Measurements from ENCODE around the gene OPHN1. TPM values are rescaled to one million over a fixed set of nuclear protein-coding genes. Genes with fewer than 3 reads are reported as not detected.

The OPHN1 gene
- total and polyA plus RNA-seq, 2 of the 13 experiments (the other 11 are each of a cell fraction or from before 2014, with no cell fraction given): 1.6 to 1.7 TPM

DNA sequence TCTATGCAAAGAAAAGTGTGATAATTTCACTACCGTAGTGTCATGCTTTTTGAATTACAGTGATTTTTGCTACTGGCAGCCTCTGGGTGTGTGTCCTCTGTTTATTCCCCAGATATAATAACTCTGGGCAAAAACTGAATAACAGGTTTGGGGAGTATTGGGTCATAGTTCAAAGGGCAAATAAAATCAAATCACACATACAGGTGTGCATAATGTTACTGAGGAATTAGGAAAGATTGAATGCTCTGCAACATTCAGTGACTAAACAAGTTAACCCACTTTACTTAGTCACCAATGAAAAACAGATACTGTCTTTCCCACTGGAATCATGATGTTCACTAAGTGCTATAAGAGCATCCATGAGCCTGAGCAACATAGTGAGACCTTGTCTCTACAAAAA, 224.3 kb downstream of the OPHN1 start (continued):
- TF ChIP-seq, protein P1, sequence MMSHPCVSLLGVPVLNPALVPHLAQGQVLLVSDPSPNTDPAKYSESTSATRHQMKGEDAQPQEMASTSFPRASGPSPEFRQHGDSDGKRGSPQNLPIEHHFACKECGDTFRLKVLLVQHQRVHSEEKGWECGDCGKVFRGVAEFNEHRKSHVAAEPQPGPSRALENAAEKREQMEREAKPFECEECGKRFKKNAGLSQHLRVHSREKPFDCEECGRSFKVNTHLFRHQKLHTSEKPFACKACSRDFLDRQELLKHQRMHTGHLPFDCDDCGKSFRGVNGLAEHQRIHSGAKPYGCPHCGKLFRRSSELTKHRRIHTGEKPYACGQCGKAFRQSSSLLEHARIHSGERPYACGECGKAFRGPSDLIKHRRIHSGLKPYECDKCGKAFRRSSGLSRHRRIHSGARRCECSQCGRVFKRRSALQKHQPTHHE (CRISPR knock-in tag; IDR thresholded peaks at IDR 0.05; ENCODE audit: borderline replicate concordance): no peak
- no peak for TF ChIP-seq GLI4 (CRISPR knock-in tag; IDR thresholded peaks at IDR 0.05; ENCODE audit: borderline replicate concordance)
- TF ChIP-seq MTF1 (CRISPR knock-in tag; IDR thresholded peaks at IDR 0.05): no peak
- TF ChIP-seq GATA4 (IDR thresholded peaks at IDR 0.05; ENCODE audit: borderline replicate concordance, low read depth): no peak
- TF ChIP-seq ZNF468 (CRISPR knock-in tag; IDR thresholded peaks at IDR 0.05): no peak

DNA sequence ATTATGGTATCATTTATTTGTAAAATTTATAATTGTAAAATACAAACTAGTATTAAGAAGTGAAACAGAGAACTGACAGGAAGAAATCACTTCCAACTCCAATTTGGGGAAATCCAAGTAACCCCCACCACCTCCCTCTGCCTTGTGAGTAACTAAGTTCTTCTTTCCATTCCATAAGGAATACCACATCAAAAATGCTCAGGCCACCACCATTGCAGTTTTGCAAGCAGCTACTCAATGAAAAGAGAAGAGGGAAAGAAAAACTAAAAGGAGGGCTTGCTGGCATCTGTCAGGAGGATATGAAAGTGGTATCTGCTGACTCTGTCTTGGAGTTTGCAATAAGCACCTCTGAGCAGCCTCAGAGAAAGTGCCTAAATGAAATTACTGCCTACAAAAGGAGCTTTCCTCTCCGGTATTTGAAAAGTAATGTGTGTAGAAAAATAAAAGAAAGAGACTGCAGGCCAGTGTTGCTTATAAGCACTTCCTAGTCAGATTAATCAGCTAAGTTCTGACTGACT, 228.7 kb downstream of the OPHN1 start:
- Histone ChIP-seq H3K9me3 (ENCODE audit: low read length) (no peaks in the 10 kb centered on the region), H2AFZ (ENCODE audit: low read length) (no peak overlapping the region), H3K4me3 (replicated peaks in 1 of 3; ENCODE audit: insufficient read depth in 1 of 3, low read depth in 2 of 3, low read length in 3 of 3) (no peak overlapping the region), H3K79me2 (ENCODE audit: insufficient read depth, low read length) (no peaks in the 10 kb centered on the region), H3K4me1 (ENCODE audit: insufficient read depth, low read length) (no peaks in the 10 kb centered on the region), H3K9ac (ENCODE audit: insufficient read depth, low read depth, low read length) (no peak overlapping the region), H3K36me3 (replicated peaks in 1 of 2; ENCODE audit: control insufficient read depth in 1 of 2, insufficient read depth in 2 of 2, low read length in 2 of 2) (no peaks in the 10 kb centered on the region), H3K4me2 (ENCODE audit: low read depth, low read length) (no peak overlapping the region), H3K27ac (ENCODE audit: extremely low read length, insufficient read depth, low read length) (no peak overlapping the region), H4K20me1 (ENCODE audit: insufficient read depth, low read length) (no peaks in the 10 kb centered on the region), H3K27me3 (ENCODE audit: control insufficient read depth in 1 of 2, insufficient read depth in 2 of 2, low read length in 2 of 2) (no peaks in the 10 kb centered on the region)
- intact Hi-C loops (cut with micrococcal nuclease; ENCODE audit: unreplicated experiment) (no loop called here), in situ Hi-C loops (cut with HindIII; ENCODE audit: extremely low pct_ligation_motif_present, low pct_unique_long_range_greater_than_20kb) (no loop called here)
- POLR2A ChIA-PET: no interaction called here
- 93% methylated on average over 1 of the region's 1 CpG for WGBS (ENCODE audit: low lambda C conversion rate)
- FAIRE-seq (no peak), DNase-seq (ENCODE audit: low spot score) (no peak), ATAC-seq (no peak)
- BruUV-seq (replicated peaks): no TSS peak
- CTCF ChIA-PET (ENCODE audit: low intra/inter-chr PET ratio, low total read pairs): no interaction called here
- no peak for TF ChIP-seq ZNF343 (CRISPR knock-in tag; IDR thresholded peaks at IDR 0.05)
- TF ChIP-seq GATAD1 (CRISPR knock-in tag; IDR thresholded peaks at IDR 0.05): no peak
- no peak for TF ChIP-seq U2AF2 (IDR thresholded peaks at IDR 0.05; ENCODE audit: low read depth, low read length)
- no peak for TF ChIP-seq ZKSCAN5 (CRISPR knock-in tag; IDR thresholded peaks at IDR 0.05)
- TF ChIP-seq ZSCAN20 (CRISPR knock-in tag; IDR thresholded peaks at IDR 0.05; ENCODE audit: borderline replicate concordance): no peak
- TF ChIP-seq, protein P2, sequence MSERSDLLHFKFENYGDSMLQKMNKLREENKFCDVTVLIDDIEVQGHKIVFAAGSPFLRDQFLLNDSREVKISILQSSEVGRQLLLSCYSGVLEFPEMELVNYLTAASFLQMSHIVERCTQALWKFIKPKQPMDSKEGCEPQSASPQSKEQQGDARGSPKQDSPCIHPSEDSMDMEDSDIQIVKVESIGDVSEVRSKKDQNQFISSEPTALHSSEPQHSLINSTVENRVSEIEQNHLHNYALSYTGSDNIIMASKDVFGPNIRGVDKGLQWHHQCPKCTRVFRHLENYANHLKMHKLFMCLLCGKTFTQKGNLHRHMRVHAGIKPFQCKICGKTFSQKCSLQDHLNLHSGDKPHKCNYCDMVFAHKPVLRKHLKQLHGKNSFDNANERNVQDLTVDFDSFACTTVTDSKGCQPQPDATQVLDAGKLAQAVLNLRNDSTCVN (CRISPR knock-in tag; IDR thresholded peaks at IDR 0.05; ENCODE audit: borderline replicate concordance): no peak
- no peak for TF ChIP-seq PHF20 (CRISPR knock-in tag; IDR thresholded peaks at IDR 0.05)
- no peak for TF ChIP-seq CENPX (CRISPR knock-in tag; IDR thresholded peaks at IDR 0.05)
- no peak for TF ChIP-seq MIER2 (CRISPR knock-in tag; IDR thresholded peaks at IDR 0.05)
- TF ChIP-seq ZNF790 (CRISPR knock-in tag; IDR thresholded peaks at IDR 0.05; ENCODE audit: borderline replicate concordance): no peak
- TF ChIP-seq ZNF232 (CRISPR knock-in tag; IDR thresholded peaks at IDR 0.05; ENCODE audit: borderline replicate concordance): no peak
- TF ChIP-seq ISL2 (CRISPR knock-in tag; IDR thresholded peaks at IDR 0.05): no peak
- TF ChIP-seq ZSCAN31 (CRISPR knock-in tag; IDR thresholded peaks at IDR 0.05; ENCODE audit: low read depth): no peak
- TF ChIP-seq ZNF768 (CRISPR knock-in tag; IDR thresholded peaks at IDR 0.05): no peak
- no peak for TF ChIP-seq KDM6A (CRISPR knock-in tag; IDR thresholded peaks at IDR 0.05; ENCODE audit: low read depth)
- TF ChIP-seq RXRB (CRISPR knock-in tag; IDR thresholded peaks at IDR 0.05; ENCODE audit: borderline replicate concordance): no peak
- no peak for TF ChIP-seq ZNF225 (CRISPR knock-in tag; IDR thresholded peaks at IDR 0.05)
- TF ChIP-seq, protein P3, sequence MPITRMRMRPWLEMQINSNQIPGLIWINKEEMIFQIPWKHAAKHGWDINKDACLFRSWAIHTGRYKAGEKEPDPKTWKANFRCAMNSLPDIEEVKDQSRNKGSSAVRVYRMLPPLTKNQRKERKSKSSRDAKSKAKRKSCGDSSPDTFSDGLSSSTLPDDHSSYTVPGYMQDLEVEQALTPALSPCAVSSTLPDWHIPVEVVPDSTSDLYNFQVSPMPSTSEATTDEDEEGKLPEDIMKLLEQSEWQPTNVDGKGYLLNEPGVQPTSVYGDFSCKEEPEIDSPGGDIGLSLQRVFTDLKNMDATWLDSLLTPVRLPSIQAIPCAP (CRISPR knock-in tag; IDR thresholded peaks at IDR 0.05; ENCODE audit: low read depth): no peak

Data from HepG2 (cell line).